ENCODE data around the gene RPL37.

RPL37 gene

GRCh38 chr5:40847525-40847924 lies 12.5 kb upstream of the RPL37 start:
- DNase-seq (ENCODE audit: low read depth in 2 of 2), result no peak
- no peak overlapping the region for H3K4me3 ChIP-seq (replicated peaks in 1 of 2; ENCODE audit: low read depth in 2 of 2, low read length in 2 of 2)
- TF ChIP-seq, protein P1, sequence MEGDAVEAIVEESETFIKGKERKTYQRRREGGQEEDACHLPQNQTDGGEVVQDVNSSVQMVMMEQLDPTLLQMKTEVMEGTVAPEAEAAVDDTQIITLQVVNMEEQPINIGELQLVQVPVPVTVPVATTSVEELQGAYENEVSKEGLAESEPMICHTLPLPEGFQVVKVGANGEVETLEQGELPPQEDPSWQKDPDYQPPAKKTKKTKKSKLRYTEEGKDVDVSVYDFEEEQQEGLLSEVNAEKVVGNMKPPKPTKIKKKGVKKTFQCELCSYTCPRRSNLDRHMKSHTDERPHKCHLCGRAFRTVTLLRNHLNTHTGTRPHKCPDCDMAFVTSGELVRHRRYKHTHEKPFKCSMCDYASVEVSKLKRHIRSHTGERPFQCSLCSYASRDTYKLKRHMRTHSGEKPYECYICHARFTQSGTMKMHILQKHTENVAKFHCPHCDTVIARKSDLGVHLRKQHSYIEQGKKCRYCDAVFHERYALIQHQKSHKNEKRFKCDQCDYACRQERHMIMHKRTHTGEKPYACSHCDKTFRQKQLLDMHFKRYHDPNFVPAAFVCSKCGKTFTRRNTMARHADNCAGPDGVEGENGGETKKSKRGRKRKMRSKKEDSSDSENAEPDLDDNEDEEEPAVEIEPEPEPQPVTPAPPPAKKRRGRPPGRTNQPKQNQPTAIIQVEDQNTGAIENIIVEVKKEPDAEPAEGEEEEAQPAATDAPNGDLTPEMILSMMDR (IDR thresholded peaks at IDR 0.05; ENCODE audit: low read depth, low read length), result no peak

GRCh38 chr5:40846371-40846770 lies 11.3 kb upstream of the RPL37 start:
- DNase-seq (ENCODE audit: low read depth in 2 of 2), result no peak
- no peak overlapping the region for H3K4me3 ChIP-seq (replicated peaks in 1 of 2; ENCODE audit: low read depth in 2 of 2, low read length in 2 of 2)
- TF ChIP-seq, protein P1 (IDR thresholded peaks at IDR 0.05; ENCODE audit: low read depth, low read length), result no peak

GRCh38 chr5:40844565-40844964 lies 9.5 kb upstream of the RPL37 start:
- TF ChIP-seq, protein P1 (IDR thresholded peaks at IDR 0.05; ENCODE audit: low read depth, low read length), result no peak
- no peak for DNase-seq (ENCODE audit: low read depth in 2 of 2)
- H3K4me3 ChIP-seq (replicated peaks in 1 of 2; ENCODE audit: low read depth in 2 of 2, low read length in 2 of 2), result no peak overlapping the region

- TF ChIP-seq, protein P1 (IDR thresholded peaks at IDR 0.05; ENCODE audit: low read depth, low read length), result no peak
- peak overlapping the region; percentile 36 to 60 for H3K4me3 ChIP-seq (replicated peaks in 1 of 2; ENCODE audit: low read depth in 2 of 2, low read length in 2 of 2)
- peak; percentile 39 to 77 for DNase-seq (ENCODE audit: low read depth in 2 of 2)
These were observed 7.3 kb upstream of the RPL37 start for GRCh38 chr5:40842351-40842750.

DNA sequence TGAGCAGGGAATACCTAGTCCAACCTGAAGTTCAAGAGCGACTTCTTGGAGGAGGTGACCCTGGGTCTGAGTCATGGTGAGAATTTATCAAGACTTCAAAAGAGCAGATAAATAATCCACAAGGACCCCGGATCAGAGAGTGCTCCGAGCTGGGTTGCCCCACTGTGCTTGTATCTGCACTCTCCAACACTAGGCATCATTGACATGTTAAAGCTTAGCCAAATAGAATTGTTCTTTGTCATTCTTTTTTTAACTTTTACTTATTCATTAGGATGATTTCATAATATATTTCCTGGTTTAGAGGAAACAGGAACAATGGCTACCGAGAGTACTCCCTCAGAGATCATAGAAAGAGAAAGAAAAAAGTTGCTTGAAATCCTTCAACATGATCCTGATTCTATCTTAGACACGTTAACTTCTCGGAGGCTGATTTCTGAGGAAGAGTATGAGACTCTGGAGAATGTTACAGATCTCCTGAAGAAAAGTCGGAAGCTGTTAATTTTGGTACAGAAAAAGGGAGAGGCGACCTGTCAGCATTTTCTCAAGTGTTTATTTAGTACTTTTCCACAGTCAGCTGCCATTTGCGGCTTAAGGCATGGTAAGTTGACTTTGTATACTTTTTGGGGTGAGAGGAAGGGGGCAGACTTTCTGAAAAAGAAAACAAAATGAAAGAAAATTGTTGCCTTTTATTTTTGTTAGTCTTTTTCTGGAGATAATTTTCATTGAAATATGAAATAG lies 6.2 kb upstream of the RPL37 start, which contains the start of gene CARD6:
Gene CARD6, plus strand, starts transcription at position 300 of the 738 bp plus-strand sequence. Its CDS starts 16 bp downstream, at position 316.
- TF ChIP-seq, protein P1 (IDR thresholded peaks at IDR 0.05; ENCODE audit: low read depth, low read length), result no peak
- peak; percentile 67 to 76 for DNase-seq (ENCODE audit: low read depth in 2 of 2)
- H3K4me3 ChIP-seq (replicated peaks in 1 of 2; ENCODE audit: low read depth in 2 of 2, low read length in 2 of 2), result peak within 1 kb of the TSS; percentile 36 to 60

DNA sequence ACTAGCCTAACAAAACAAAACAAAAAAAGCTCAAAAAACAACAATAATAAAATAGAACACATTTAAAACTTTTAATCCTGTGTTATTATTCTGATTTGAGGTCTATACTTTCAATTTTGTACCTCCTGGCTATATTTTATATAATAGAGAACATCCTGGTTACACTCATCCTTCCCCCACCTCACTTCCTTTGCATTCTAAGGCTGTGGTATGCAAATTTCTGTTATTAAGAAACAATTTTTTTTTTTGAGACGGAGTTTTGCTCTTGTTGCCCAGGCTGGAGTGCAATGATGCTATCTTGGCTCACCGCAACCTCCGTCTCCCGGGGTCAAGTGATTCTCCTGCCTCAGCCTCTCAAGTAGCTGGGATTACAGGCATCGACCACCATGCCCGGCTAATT lies 3.1 kb upstream of the RPL37 start:
- TF ChIP-seq, protein P1 (IDR thresholded peaks at IDR 0.05; ENCODE audit: low read depth, low read length), result no peak
- H3K4me3 ChIP-seq (replicated peaks in 1 of 2; ENCODE audit: low read depth in 2 of 2, low read length in 2 of 2), result no peak overlapping the region
- no peak for DNase-seq (ENCODE audit: low read depth in 2 of 2)
